RWPE1 (cell line): ENCODE results near the gene ANKRD33.

Source experiments
- CTCF ChIA-PET: fragments of 350-600 bp; sonication (Branson Sonifier 250); formaldehyde crosslinking; extraction: SDS; loops from one replicate; lab custom pipeline; 2021; lab: Yijun Ruan, JAX
- POLR2A ChIA-PET: fragments of 400-600 bp; formaldehyde crosslinking; extraction: SDS; loops from one replicate; lab custom pipeline; 2020; ENCODE audit warnings: antibody characterized with exemption; ENCODE audit not compliant: low non-redundant PET; lab: Yijun Ruan, JAX
- DNase-seq: peaks from one replicate; pipeline ENCODE4 v3.0.0; 2012; ENCODE audit warnings: low spot score
- H3K27ac ChIP-seq: fragments of 450-650 bp; 2 replicates; pipeline ENCODE4 v1.5.1; 2017
- CTCF ChIP-seq: fragments of 450-650 bp; conservative IDR thresholded peaks from 2 replicates; pipeline ENCODE4 v1.5.1; 2017; ENCODE audit warnings: low read depth, mild to moderate bottlenecking

ANKRD33 gene

GRCh38 chr12:51866324-51866723, 21.6 kb upstream of the ANKRD33 start:
- DNase-seq: no peak
- POLR2A ChIA-PET: no interaction called here
- no peak for TF ChIP-seq CTCF
- CTCF ChIA-PET: interaction anchor here (1.5 kb wide), 1 partner anchor 9 kb away, joined by 6 read pairs; no protein-coding TSS in a partner anchor
- no peak overlapping the region for H3K27ac ChIP-seq

- no peak overlapping the region for H3K27ac ChIP-seq
- ChIA-PET POLR2A (no interaction called here), CTCF (interaction anchor here (0.7 to 1.5 kb wide), 2 partner anchors 9 to 249 kb away, joined by 4 to 6 read pairs; no protein-coding TSS in a partner anchor)
- TF ChIP-seq CTCF: no peak
- DNase-seq: no peak
These were observed 21.1 kb upstream of the ANKRD33 start for GRCh38 chr12:51866762-51867161.

- no peak for TF ChIP-seq CTCF
- no peak for DNase-seq
- no peak overlapping the region for H3K27ac ChIP-seq
- ChIA-PET CTCF (interaction anchor here (0.7 kb wide), 1 partner anchor 249 kb away, joined by 4 read pairs; no protein-coding TSS in a partner anchor), POLR2A (no interaction called here)
These were observed 20.5 kb upstream of the ANKRD33 start for GRCh38 chr12:51867371-51867770.

GRCh38 chr12:51867796-51868428, 20.0 kb upstream of the ANKRD33 start:
- POLR2A ChIA-PET: no interaction called here
- CTCF ChIA-PET: no interaction called here
- no peak for TF ChIP-seq CTCF
- no peak overlapping the region for H3K27ac ChIP-seq
- DNase-seq: no peak

- no peak for DNase-seq
- no peak for TF ChIP-seq CTCF
- H3K27ac ChIP-seq: no peak overlapping the region
- ChIA-PET CTCF (interaction anchor here (0.6 kb wide), 1 partner anchor 65 kb away, joined by 3 read pairs; no protein-coding TSS in a partner anchor), POLR2A (no interaction called here)
These were observed 18.9 kb upstream of the ANKRD33 start for GRCh38 chr12:51868821-51869495.

- no peak overlapping the region for H3K27ac ChIP-seq
- ChIA-PET CTCF (no interaction called here), POLR2A (no interaction called here)
- DNase-seq: no peak
- TF ChIP-seq CTCF: no peak
These were observed 18.4 kb upstream of the ANKRD33 start for GRCh38 chr12:51869496-51869865.
